Muscle layer of duodenum (tissue), 2 donors: ENCODE data around the gene DIAPH2.

Source experiments
- H3K27ac ChIP-seq: one replicate; pipeline ENCODE4 v1.7.0; 2013; ENCODE audit warnings: mild to moderate bottlenecking, low read length
- H3K27me3 ChIP-seq: one replicate; pipeline ENCODE4 v1.7.0; 2013; ENCODE audit warnings: low read depth, mild to moderate bottlenecking, control low read depth, low read length
- H3K36me3 ChIP-seq, 2 donors: one replicate each; pipeline ENCODE4 v1.7.0; 2013; ENCODE audit warnings: low read length in 2 of 2, control low read depth in 1 of 2, mild to moderate bottlenecking in 1 of 2; ENCODE audit not compliant: insufficient read depth in 2 of 2, control insufficient read depth in 1 of 2
- H3K4me1 ChIP-seq, 2 donors: one replicate each; pipeline ENCODE4 v1.7.0; 2013; ENCODE audit warnings: low read length in 2 of 2, mild to moderate bottlenecking in 2 of 2, control low read depth in 1 of 2, moderate library complexity in 1 of 2; ENCODE audit not compliant: insufficient read depth in 2 of 2, control insufficient read depth in 1 of 2
- H3K4me3 ChIP-seq, 2 donors: one replicate each; pipeline ENCODE4 v1.7.0; 2013; ENCODE audit warnings: low read length in 2 of 2, low read depth in 1 of 2, mild to moderate bottlenecking in 1 of 2
- H3K9me3 ChIP-seq, 2 donors: one replicate each; pipeline ENCODE4 v1.7.0; 2013; ENCODE audit warnings: low read length in 2 of 2, control low read depth in 1 of 2, mild to moderate bottlenecking in 1 of 2; ENCODE audit not compliant: control insufficient read depth in 1 of 2
- donor health status: healthy.

The DIAPH2 gene

DNA sequence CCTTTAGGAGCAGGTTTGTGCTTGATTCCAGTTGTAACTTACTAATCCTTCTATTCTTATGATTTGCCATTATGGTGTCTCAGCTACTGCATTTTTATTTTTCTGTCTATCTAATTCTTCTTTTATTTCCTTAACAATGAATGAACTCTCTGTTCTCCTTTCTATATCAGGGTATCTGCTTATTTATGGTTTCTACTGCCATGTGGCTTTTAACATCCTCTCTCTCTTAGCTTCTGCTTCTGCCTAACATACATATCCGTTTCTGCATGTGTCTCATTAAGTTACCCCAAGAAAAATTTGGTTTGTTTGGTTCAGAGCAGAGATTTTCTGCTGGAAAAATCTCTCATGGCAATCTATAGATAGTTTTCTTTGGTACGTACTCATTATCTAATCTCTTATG, 813.5 kb downstream of the DIAPH2 start:
- no peaks in the 10 kb centered on the region for H3K4me1 ChIP-seq
- no peaks in the 10 kb centered on the region for H3K27me3 ChIP-seq
- no peaks in the 10 kb centered on the region for H3K36me3 ChIP-seq
- H3K4me3 ChIP-seq = no peak overlapping the region
- no peaks in the 10 kb centered on the region for H3K9me3 ChIP-seq
- no peak overlapping the region for H3K27ac ChIP-seq

DNA sequence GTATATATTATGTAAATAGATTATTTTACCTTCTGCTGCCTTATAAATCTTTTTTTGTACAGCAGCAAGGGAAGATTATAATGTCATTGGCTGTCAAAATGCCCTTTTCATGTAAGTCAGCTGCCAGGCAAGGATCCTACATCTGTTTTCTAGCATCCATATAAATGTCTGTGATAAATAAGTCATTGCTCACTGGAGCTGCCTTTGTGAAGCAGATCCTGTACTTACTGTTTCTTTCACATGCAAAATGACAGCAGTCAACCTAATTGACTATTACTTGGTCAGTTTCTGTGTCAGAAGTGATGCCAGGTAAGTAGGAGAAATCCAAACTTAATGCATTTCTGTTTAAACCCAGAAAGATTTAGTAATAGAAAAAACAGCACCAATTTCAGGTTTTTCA, 819.8 kb downstream of the DIAPH2 start:
- H3K9me3 ChIP-seq = no peaks in the 10 kb centered on the region
- no peak overlapping the region for H3K27ac ChIP-seq
- no peaks in the 10 kb centered on the region for H3K27me3 ChIP-seq
- no peaks in the 10 kb centered on the region for H3K4me1 ChIP-seq
- no peaks in the 10 kb centered on the region for H3K36me3 ChIP-seq
- H3K4me3 ChIP-seq = no peak overlapping the region

DNA sequence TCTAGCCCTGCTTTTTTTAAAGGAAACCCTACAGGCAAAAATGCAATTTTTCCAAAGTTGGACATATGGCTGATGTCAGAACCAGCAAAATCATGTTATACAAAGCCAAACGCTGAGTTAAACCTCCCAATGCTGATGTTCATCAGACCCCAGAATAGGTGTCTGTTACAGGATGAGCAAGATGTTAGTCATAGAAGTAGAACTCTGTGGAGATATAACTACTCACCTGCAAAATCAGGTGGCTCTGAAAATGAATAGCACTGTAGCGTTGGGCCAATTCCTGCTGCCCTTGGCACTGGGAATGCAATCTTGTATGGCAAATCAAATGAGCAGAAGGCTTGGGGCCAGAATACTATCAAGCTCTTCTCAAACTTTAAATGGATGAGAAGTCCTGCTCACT, 833.1 kb downstream of the DIAPH2 start:
- Histone ChIP-seq H3K36me3 (no peaks in the 10 kb centered on the region), H3K4me3 (no peak overlapping the region), H3K9me3 (no peaks in the 10 kb centered on the region), H3K27me3 (no peaks in the 10 kb centered on the region), H3K27ac (no peak overlapping the region), H3K4me1 (no peaks in the 10 kb centered on the region)

DNA sequence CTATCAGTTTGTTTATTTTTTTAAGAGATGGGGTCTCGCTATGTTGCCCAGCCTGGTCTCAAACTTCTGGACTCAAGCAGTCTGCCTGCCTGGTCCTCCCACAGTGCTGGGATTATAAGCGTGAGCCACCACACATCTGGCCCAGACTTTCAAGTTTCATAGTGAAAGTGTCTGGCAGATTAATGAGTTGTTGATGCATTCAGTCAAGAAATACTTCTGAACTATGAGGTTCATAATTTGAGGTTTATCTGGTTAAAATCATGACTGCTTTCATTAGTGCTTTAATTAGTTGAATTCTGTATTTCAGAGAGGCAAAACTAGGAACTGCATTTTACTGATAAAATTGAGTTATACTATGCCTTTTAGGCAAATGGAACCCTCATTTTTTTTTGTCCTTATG, 837.7 kb downstream of the DIAPH2 start:
- Histone ChIP-seq H3K9me3 (no peaks in the 10 kb centered on the region), H3K4me1 (no peaks in the 10 kb centered on the region), H3K36me3 (no peaks in the 10 kb centered on the region), H3K4me3 (no peak overlapping the region), H3K27ac (no peak overlapping the region), H3K27me3 (no peaks in the 10 kb centered on the region)

GRCh38 chrX:97524340-97524739, 839.7 kb downstream of the DIAPH2 start:
- Histone ChIP-seq H3K27me3 (no peaks in the 10 kb centered on the region), H3K9me3 (no peaks in the 10 kb centered on the region), H3K36me3 (no peaks in the 10 kb centered on the region), H3K27ac (no peak overlapping the region), H3K4me3 (no peak overlapping the region), H3K4me1 (no peaks in the 10 kb centered on the region)

- Histone ChIP-seq H3K27me3 (no peaks in the 10 kb centered on the region), H3K36me3 (no peaks in the 10 kb centered on the region), H3K4me1 (no peaks in the 10 kb centered on the region), H3K27ac (no peak overlapping the region), H3K9me3 (peaks cover under 1 to 3% of the 10 kb centered on the region in 2 donors), H3K4me3 (no peak overlapping the region)
Measured at GRCh38 chrX:97524997-97525396, 840.4 kb downstream of the DIAPH2 start.

GRCh38 chrX:97525981-97526380, 841.3 kb downstream of the DIAPH2 start:
- Histone ChIP-seq H3K27ac (no peak overlapping the region), H3K36me3 (no peaks in the 10 kb centered on the region), H3K4me1 (no peaks in the 10 kb centered on the region), H3K27me3 (no peaks in the 10 kb centered on the region), H3K4me3 (no peak overlapping the region), H3K9me3 (peaks cover 6 to 8% of the 10 kb centered on the region in 2 donors)

- Histone ChIP-seq H3K4me3 (no peak overlapping the region), H3K9me3 (peaks cover 6 to 8% of the 10 kb centered on the region in 2 donors), H3K36me3 (no peaks in the 10 kb centered on the region), H3K4me1 (no peaks in the 10 kb centered on the region), H3K27me3 (no peaks in the 10 kb centered on the region), H3K27ac (no peak overlapping the region)
Measured at GRCh38 chrX:97527725-97528124, 843.1 kb downstream of the DIAPH2 start.

GRCh38 chrX:97529536-97530200, 845.0 kb downstream of the DIAPH2 start:
- H3K9me3 ChIP-seq = peaks cover 6 to 8% of the 10 kb centered on the region in 2 donors
- no peaks in the 10 kb centered on the region for H3K27me3 ChIP-seq
- no peaks in the 10 kb centered on the region for H3K4me1 ChIP-seq
- H3K36me3 ChIP-seq = no peaks in the 10 kb centered on the region
- no peak overlapping the region for H3K4me3 ChIP-seq
- H3K27ac ChIP-seq = no peak overlapping the region

- no peaks in the 10 kb centered on the region for H3K36me3 ChIP-seq
Measured at GRCh38 chrX:97531825-97532224, 847.2 kb downstream of the DIAPH2 start.

DNA sequence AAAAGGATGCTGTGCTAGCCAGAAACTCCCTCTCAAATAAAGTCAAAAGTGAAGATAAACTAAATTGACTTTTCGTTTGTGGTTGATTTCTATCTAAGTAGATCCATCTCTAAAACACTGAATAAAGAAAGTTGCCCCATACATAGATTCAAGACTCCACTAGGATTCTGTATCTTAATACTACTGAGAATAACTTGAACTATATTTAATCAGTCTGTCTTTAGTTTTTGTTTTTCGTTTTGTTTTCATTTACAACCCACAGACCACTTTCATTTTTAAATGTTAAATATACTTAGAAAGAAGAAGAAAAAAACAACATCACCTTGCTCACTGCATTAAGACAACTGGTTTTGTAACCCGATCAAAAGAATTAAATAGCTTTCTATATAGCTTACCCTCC, 854.1 kb downstream of the DIAPH2 start:
- Histone ChIP-seq H3K27ac (no peak overlapping the region), H3K36me3 (no peaks in the 10 kb centered on the region), H3K9me3 (no peaks in the 10 kb centered on the region), H3K27me3 (no peaks in the 10 kb centered on the region), H3K4me1 (no peaks in the 10 kb centered on the region), H3K4me3 (no peak overlapping the region)

More at GRCh38 chrX:97531825-97532224, 847.2 kb downstream of the DIAPH2 start:
- Histone ChIP-seq H3K4me3 (no peak overlapping the region), H3K4me1 (no peaks in the 10 kb centered on the region), H3K27me3 (no peaks in the 10 kb centered on the region), H3K27ac (no peak overlapping the region), H3K9me3 (peaks cover 6 to 8% of the 10 kb centered on the region in 2 donors)

DNA sequence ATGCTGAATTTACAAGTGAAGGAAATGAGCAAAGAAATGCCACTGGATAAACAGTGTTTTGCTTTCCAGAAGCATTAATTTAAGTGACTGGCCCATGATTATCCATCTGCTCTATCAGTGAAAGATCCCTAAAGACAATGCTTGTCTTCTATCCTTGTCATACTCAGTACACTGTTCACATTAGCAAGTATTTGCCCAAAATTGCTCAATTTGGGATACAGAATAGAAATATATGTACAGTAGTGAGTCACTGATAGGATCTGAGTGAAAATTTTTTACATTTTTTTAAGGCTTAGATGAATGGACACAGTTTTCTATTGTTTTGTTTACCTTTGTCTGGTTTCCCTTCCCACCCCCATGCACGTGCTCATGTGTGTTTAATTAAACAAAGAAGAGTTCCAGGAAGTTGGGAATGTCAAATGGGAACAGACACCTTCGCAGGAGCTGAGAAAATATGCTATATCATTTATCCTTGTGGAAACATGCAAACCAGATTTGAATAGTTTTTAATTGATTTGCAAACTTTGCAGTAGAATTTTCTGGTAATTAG, 855.4 kb downstream of the DIAPH2 start:
- no peaks in the 10 kb centered on the region for H3K9me3 ChIP-seq
- H3K4me1 ChIP-seq = no peaks in the 10 kb centered on the region
- no peaks in the 10 kb centered on the region for H3K27me3 ChIP-seq
- H3K27ac ChIP-seq = no peak overlapping the region
- H3K36me3 ChIP-seq = no peaks in the 10 kb centered on the region
- H3K4me3 ChIP-seq = no peak overlapping the region
